ENCODE results near the gene GBP5.

DNA sequence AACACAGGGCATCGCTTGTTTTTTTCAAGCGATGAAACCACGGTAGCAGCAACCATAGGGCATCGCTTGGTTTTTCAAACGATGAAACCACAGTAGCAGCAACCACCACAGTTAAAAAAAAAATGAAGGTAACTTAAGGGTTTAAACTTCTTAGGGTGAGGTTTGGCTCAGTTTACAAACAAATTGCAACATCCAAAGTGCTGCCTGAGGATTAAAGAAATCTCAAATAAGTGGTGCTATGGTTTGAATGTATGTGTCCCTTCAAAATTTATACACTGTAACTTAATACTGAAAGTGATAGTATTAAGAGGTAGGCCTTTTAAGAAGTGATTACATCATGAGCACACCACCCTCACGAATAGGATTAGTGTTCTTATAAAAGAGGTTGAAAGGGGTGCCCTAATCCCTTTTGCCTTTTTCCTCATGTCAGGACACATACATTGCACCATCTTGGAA is 6.4 kb upstream of the GBP5 start:
- TF ChIP-seq SMC3 (IDR thresholded peaks at IDR 0.05) (no peak), CBX8 (IDR thresholded peaks at IDR 0.05) (no peak), POLR2A (IDR thresholded peaks at IDR 0.05; ENCODE audit: low read length) (no peak), CTCF (IDR thresholded peaks at IDR 0.05) (no peak), KDM1A (IDR thresholded peaks at IDR 0.05; ENCODE audit: low read depth) (no peak), HDAC2 (IDR thresholded peaks at IDR 0.05) (no peak), PHF8 (IDR thresholded peaks at IDR 0.05; ENCODE audit: borderline replicate concordance, low read depth) (no peak), EP300 (IDR thresholded peaks at IDR 0.05) (no peak), RAD21 (conservative IDR thresholded peaks at IDR 0.05 in 1 of 2, IDR thresholded peaks at IDR 0.05 in 1 of 2) (no peak), RARB (CRISPR knock-in tag; IDR thresholded peaks at IDR 0.05) (no peak), JUNB (IDR thresholded peaks at IDR 0.05) (no peak), EHF (CRISPR knock-in tag; IDR thresholded peaks at IDR 0.05) (no peak)
- TF ChIP-seq, protein P1, sequence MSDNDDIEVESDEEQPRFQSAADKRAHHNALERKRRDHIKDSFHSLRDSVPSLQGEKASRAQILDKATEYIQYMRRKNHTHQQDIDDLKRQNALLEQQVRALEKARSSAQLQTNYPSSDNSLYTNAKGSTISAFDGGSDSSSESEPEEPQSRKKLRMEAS (IDR thresholded peaks at IDR 0.05): no peak
- TF ChIP-seq, protein P2, sequence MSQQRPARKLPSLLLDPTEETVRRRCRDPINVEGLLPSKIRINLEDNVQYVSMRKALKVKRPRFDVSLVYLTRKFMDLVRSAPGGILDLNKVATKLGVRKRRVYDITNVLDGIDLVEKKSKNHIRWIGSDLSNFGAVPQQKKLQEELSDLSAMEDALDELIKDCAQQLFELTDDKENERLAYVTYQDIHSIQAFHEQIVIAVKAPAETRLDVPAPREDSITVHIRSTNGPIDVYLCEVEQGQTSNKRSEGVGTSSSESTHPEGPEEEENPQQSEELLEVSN (IDR thresholded peaks at IDR 0.05; ENCODE audit: borderline replicate concordance, low read depth): no peak

Data from A549 (cell line).